GM12865 (cell line): Measurements from ENCODE around the gene POTEG.
"Not testable (repeated sequence)": the region's sequence is repeated elsewhere in the genome, so short reads cannot be mapped to it uniquely, and the experiment has no call there.

Experiments
- DNase-seq: peaks from one replicate; pipeline ENCODE4 v3.0.0; 2010; ENCODE audit warnings: low read depth
- H3K4me3 ChIP-seq: 2 replicates; pipeline ENCODE4 v1.5.1; 2011; ENCODE audit warnings: mild to moderate bottlenecking, low read depth, low read length, control low read depth

The POTEG gene

GRCh38 chr14:19434241-19434640 is at the start of gene POTEG:
Gene POTEG (minus strand): TSS chr14:19434341. CDS start chr14:19434289, 52 bp downstream.
- DNase-seq, H3K4me3 ChIP-seq: not testable (repeated sequence)

GRCh38 chr14:19482093-19482492 is 48.0 kb upstream of the POTEG start:
- not testable (repeated sequence) for DNase-seq, H3K4me3 ChIP-seq

- not testable (repeated sequence) for DNase-seq, H3K4me3 ChIP-seq
Observed at GRCh38 chr14:19481421-19481820, 47.3 kb upstream of the POTEG start.

GRCh38 chr14:19480491-19480890 is 46.4 kb upstream of the POTEG start:
- not testable (repeated sequence) for H3K4me3 ChIP-seq, DNase-seq

GRCh38 chr14:19445761-19446160 is 11.6 kb upstream of the POTEG start:
- DNase-seq: not testable (repeated sequence)

GRCh38 chr14:19439826-19440225 is 5.7 kb upstream of the POTEG start:
- not testable (repeated sequence) for DNase-seq, H3K4me3 ChIP-seq

More at GRCh38 chr14:19445761-19446160, 11.6 kb upstream of the POTEG start:
- not testable (repeated sequence) for H3K4me3 ChIP-seq

- not testable (repeated sequence) for DNase-seq, H3K4me3 ChIP-seq
Observed at GRCh38 chr14:19439219-19439618, 5.1 kb upstream of the POTEG start.

GRCh38 chr14:19437126-19437443 is 2.9 kb upstream of the POTEG start:
- H3K4me3 ChIP-seq, DNase-seq: not testable (repeated sequence)

- DNase-seq: not testable (repeated sequence)
Observed at GRCh38 chr14:19436311-19437125, 2.4 kb upstream of the POTEG start.

GRCh38 chr14:19435852-19436251 is 1.7 kb upstream of the POTEG start:
- H3K4me3 ChIP-seq, DNase-seq: not testable (repeated sequence)

More at GRCh38 chr14:19436311-19437125, 2.4 kb upstream of the POTEG start:
- H3K4me3 ChIP-seq: not testable (repeated sequence)

GRCh38 chr14:19434891-19435290 is 750 bp upstream of the POTEG start:
- H3K4me3 ChIP-seq, DNase-seq: not testable (repeated sequence)

- not testable (repeated sequence) for H3K4me3 ChIP-seq, DNase-seq
Observed at GRCh38 chr14:19433765-19434164, 376 bp downstream of the POTEG start.

GRCh38 chr14:19408519-19408918 is 25.6 kb downstream of the POTEG start:
- H3K4me3 ChIP-seq, DNase-seq: not testable (repeated sequence)

- not testable (repeated sequence) for DNase-seq, H3K4me3 ChIP-seq
Observed at GRCh38 chr14:19402097-19402496, 32.0 kb downstream of the POTEG start.

- not testable (repeated sequence) for DNase-seq, H3K4me3 ChIP-seq
Observed at GRCh38 chr14:19394727-19395126, 39.4 kb downstream of the POTEG start.

- DNase-seq, H3K4me3 ChIP-seq: not testable (repeated sequence)
Observed at GRCh38 chr14:19390230-19390629, 43.9 kb downstream of the POTEG start.

- not testable (repeated sequence) for H3K4me3 ChIP-seq, DNase-seq
Observed at GRCh38 chr14:19388741-19389140, 45.4 kb downstream of the POTEG start.

GRCh38 chr14:19386996-19387395 is 47.1 kb downstream of the POTEG start:
- DNase-seq, H3K4me3 ChIP-seq: not testable (repeated sequence)

- DNase-seq: not testable (repeated sequence)
Observed at GRCh38 chr14:19386309-19386708, 47.8 kb downstream of the POTEG start.

GRCh38 chr14:19384088-19384781 is 49.9 kb downstream of the POTEG start:
- DNase-seq, H3K4me3 ChIP-seq: not testable (repeated sequence)

More at GRCh38 chr14:19386309-19386708, 47.8 kb downstream of the POTEG start:
- H3K4me3 ChIP-seq: not testable (repeated sequence)
